Measurements from ENCODE around the gene MCRIP1.

DNA sequence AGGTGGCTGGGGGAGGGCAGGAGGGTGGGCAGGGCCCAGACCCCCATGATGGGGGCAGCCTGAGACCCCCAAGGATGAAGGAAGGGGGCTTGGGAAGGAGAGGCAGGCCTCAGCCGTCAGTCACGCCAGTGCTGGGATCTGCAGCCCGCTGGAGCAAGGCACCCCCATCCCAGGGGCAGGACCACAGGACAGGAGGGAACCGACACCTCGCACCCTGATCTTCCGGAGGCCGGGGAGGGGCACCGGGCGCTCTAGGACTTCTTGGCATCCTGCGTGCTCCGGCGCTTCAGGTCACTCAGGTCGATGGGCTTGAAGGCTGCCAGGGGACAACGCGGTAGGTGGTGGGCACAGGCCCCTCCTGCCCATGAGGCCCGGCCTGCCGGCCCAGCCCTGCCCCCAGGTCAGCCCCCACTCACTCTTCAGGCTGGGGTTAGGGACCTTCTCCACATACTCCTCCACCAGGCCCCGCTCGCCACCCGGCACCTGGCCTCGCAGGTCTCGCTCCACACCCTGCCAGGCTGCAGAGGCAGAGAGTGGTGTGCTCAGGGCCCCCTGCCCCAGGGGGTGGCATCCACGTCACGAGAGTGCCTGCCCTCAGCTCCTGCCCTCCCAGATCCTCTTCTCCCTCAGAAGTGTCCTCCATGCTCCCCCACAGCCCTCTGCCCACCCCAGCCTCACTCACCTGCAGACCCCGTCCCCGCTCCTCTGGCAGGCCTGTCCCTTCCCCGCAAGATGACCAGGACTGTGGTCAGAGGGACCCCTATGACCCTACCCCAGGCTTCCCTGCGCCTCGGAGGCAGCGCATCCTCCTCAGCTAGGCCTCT lies 9.9 kb downstream of the MCRIP1 start:
- TF ChIP-seq, protein P1, sequence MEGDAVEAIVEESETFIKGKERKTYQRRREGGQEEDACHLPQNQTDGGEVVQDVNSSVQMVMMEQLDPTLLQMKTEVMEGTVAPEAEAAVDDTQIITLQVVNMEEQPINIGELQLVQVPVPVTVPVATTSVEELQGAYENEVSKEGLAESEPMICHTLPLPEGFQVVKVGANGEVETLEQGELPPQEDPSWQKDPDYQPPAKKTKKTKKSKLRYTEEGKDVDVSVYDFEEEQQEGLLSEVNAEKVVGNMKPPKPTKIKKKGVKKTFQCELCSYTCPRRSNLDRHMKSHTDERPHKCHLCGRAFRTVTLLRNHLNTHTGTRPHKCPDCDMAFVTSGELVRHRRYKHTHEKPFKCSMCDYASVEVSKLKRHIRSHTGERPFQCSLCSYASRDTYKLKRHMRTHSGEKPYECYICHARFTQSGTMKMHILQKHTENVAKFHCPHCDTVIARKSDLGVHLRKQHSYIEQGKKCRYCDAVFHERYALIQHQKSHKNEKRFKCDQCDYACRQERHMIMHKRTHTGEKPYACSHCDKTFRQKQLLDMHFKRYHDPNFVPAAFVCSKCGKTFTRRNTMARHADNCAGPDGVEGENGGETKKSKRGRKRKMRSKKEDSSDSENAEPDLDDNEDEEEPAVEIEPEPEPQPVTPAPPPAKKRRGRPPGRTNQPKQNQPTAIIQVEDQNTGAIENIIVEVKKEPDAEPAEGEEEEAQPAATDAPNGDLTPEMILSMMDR (IDR thresholded peaks at IDR 0.05) = no peak
- no peak for TF ChIP-seq POLR2A (IDR thresholded peaks at IDR 0.05)

Data from heart left ventricle (tissue), 13 donors.